ENCODE results near the gene LMBR1L. TPM values are rescaled to one million over a fixed set of nuclear protein-coding genes. Genes with fewer than 3 reads are reported as not detected.

The LMBR1L gene
- total and polyA plus RNA-seq, 2 of the 8 experiments (the other 6 are each of a cell fraction or from before 2014, with no cell fraction given) = 36.6 to 49.6 TPM

- no peak for TF ChIP-seq USF2 (IDR thresholded peaks at IDR 0.05; ENCODE audit: low read length)
- no peak for TF ChIP-seq POLR2AphosphoS5 (IDR thresholded peaks at IDR 0.05; ENCODE audit: low read depth, low read length)
Observed at GRCh38 chr12:49086116-49086515, 24.5 kb downstream of the LMBR1L start (continued).

Data from H1 (cell line).